HepG2 (cell line): ENCODE data around the gene DHFR2.

Experiments used
- FOSL2 ChIP-seq: sonication (generic); formaldehyde crosslinking; IDR thresholded peaks from 2 replicates; pipeline ENCODE4 v1.4.0; 2020; ENCODE audit warnings: missing genetic modification reagents
- POLR2A ChIP-seq, 2 experiments: IDR thresholded peaks; 2 replicates each; pipeline ENCODE4 v1.6.1; 2011; ENCODE audit warnings: low read depth in 2 of 2, low read length in 2 of 2, mild to moderate bottlenecking in 1 of 2, moderate library complexity in 1 of 2; ENCODE audit not compliant: insufficient read depth in 1 of 2
- SMC3 ChIP-seq: IDR thresholded peaks from 2 replicates; pipeline ENCODE4 v1.6.1; 2011; ENCODE audit warnings: low read length, improper control_type of control experiment
- STAG1 ChIP-seq: sonication (generic); formaldehyde crosslinking; IDR thresholded peaks from 2 replicates; pipeline ENCODE4 v1.4.0; 2020; ENCODE audit warnings: missing genetic modification reagents
- TAF1 ChIP-seq: sonication (generic); formaldehyde crosslinking; IDR thresholded peaks from 2 replicates; pipeline ENCODE4 v1.4.0; 2020; ENCODE audit warnings: missing genetic modification reagents
- YY1 ChIP-seq: IDR thresholded peaks from 2 replicates; pipeline ENCODE4 v1.6.1; 2011; ENCODE audit warnings: low read length, low read depth, moderate library complexity, mild to moderate bottlenecking; ENCODE audit not compliant: insufficient read depth, insufficient replicate concordance
- ZNF260 ChIP-seq: sonication (generic); formaldehyde crosslinking; IDR thresholded peaks from 2 replicates; pipeline ENCODE4 v1.4.0; 2020; ENCODE audit warnings: missing genetic modification reagents, low read depth, mild to moderate bottlenecking, borderline replicate concordance
- ZNF274 ChIP-seq: sonication (generic); formaldehyde crosslinking; IDR thresholded peaks from 2 replicates; pipeline ENCODE4 v1.5.1; 2020; ENCODE audit warnings: mild to moderate bottlenecking, missing genetic modification reagents
- ZNF768 ChIP-seq: sonication (generic); formaldehyde crosslinking; IDR thresholded peaks from 2 replicates; pipeline ENCODE4 v1.4.0; 2020; ENCODE audit warnings: missing genetic modification reagents
- ZSCAN30 ChIP-seq: sonication (generic); formaldehyde crosslinking; IDR thresholded peaks from 2 replicates; pipeline ENCODE4 v1.5.0; 2020; ENCODE audit warnings: mild to moderate bottlenecking, missing genetic modification reagents

DNA sequence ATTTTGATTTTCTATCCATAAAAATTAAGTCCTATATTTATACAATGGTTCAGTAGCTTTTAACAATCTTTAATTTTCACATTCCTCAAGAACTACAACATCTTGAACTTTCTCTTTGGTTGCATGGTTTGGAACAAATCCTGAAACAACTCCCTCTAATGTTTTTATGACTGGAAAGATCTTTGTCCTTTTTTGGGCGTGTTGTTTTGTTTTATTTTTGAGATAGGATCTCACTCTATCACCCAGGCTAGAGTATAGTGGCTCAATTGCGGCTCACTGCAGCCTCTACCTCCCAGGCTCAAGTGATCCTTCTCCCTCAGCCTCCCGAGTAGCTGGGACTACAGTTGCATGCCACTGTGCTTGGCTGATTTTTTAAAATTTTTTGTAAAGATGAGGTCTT lies 38.3 kb downstream of the DHFR2 start:
- TF ChIP-seq ZSCAN30 (no peak), STAG1 (CRISPR knock-in tag) (no peak), POLR2A (IDR thresholded peaks at IDR 0.05; ENCODE audit: insufficient read depth in 1 of 2, low read depth in 2 of 2, low read length in 2 of 2) (no peak), ZNF768 (CRISPR knock-in tag) (no peak), ZNF274 (CRISPR knock-in tag) (no peak), TAF1 (CRISPR knock-in tag) (no peak), SMC3 (no peak), YY1 (no peak), ZNF260 (no peak), FOSL2 (no peak)
